SH-SY5Y (cell line): ENCODE measurements around the gene EXOSC5.

Source experiments
- GATA2 ChIP-seq: IDR thresholded peaks from 2 replicates; pipeline ENCODE4 v1.6.1; 2011; ENCODE audit warnings: mild to moderate bottlenecking, low read depth, low read length
- GATA3 ChIP-seq: IDR thresholded peaks from 2 replicates; pipeline ENCODE4 v1.6.1; 2011; ENCODE audit warnings: low read depth, mild to moderate bottlenecking, low read length, moderate library complexity

- TF ChIP-seq GATA2 (no peak), GATA3 (no peak)
Measured at GRCh38 chr19:41405776-41406175, 8.6 kb upstream of the EXOSC5 start.
